Activated CD4-positive, alpha-beta T cell treated with anti-CD3 and anti-CD28 coated beads, Interleukin-2, Interleukin-4, amounts not matched to agents 100 ng/mL and 50 ng/mL, durations not matched to agents 16 hours and 8 hours (primary cell): ENCODE measurements around the gene OOEP.
A peak's percentile ranks its signal among the peaks of the same experiment; 100 is the strongest.

Source experiments
- DNase-seq: peaks from one replicate; pipeline ENCODE4 v3.0.0-alpha.2; 2020; ENCODE audit warnings: low spot score

Gene OOEP

DNA sequence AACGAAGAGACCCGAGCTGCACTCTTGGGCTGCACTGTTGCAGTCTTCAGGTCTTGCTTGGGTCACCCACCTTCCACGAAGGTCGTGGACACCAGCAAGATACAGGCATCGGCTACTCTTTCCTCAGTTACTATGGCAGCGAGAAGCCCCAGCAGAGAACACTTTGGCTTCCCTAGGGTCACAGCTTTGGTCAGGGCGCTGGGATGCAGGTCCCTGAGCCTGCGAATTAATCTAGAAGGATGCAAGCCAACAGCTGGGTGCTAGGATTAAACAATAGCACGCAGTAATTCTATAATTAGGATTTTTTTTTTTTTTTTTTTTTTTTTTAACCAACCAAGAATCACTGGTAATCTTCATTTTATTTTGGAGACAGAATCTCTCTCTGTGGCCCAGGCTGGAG lies 5.1 kb downstream of the OOEP start:
- no peak for DNase-seq

DNA sequence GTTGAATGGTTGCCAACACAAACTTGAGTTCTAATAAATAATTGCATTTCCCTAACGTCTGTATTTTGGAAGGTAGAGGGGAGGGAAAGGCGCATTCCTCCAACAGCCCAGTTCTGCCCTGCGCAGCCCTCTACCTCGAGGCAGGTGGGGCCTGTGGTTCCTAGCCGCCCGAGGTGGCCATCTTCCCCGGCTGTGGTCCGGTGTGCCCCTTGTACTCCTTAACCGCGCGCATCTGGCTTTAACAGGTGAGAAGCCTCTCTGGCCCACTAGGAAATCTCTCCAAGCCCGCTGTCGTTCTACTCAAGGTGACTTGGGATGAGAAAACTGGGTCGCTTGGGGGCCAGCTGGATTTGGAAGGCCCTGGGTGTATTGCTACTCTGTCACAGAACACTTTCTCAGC lies 5.6 kb downstream of the OOEP start:
- no peak for DNase-seq

DNA sequence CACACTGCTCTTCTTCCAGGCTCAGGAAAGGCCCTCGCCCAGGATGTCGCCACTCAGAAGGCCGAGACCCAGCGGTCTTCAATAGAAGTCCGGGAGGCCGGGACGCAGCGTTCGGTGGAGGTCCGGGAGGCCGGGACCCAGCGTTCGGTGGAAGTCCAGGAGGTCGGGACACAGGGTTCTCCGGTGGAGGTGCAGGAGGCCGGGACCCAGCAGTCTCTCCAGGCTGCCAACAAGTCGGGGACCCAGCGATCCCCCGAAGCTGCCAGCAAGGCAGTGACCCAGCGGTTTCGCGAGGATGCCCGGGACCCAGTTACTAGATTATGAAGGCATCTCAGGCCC lies 6.2 kb downstream of the OOEP start:
- DNase-seq = no peak

DNA sequence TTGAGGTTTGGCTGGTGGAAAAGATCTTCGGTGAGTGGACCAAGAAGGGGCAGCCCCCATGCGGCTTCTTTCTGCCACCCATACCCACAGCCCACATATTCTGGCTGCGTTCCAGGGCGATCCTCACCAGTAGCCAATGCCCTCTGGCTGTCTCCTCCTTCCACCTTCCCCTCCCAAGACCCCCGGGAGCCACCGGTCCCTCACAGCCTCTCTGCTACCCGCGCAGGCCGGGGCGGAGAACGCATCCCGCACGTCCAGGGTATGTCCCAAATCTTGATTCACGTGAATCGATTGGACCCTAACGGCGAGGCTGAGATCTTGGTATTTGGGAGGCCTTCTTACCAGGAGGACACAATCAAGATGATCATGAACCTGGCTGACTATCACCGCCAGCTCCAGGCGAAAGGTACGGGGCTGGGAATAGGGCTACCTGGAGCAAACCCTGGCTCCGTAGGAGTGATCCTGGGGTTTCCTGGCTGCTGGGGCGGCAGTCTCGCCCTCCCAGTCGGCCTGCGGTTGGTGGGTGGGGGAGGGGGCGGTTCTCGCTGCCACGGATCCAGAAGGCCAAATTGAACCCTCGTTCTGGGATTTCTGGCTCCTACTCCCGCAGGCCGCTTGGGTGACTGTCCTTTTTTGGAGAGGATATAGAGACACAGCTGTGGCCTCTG lies 6.7 kb downstream of the OOEP start:
- no peak for DNase-seq

DNA sequence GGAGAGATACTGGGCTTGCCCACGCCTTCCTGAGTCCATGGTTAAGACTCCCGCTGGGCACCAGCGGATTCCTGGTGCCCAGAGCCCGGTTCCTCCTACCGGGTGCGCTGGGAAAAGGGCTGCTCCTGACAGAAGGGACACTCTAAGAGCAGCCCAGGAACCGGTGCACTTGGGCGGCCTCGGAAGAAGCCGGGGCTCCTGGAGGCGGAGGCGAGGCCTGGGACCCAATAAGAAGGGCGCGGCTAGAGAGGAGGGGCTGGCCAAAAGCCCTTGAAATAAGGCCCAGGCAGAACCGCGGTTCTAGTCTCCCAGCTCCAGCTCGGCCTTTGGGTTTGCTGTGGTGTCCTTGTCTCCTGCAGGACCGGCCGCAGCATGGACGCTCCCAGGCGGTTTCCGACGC lies 7.3 kb downstream of the OOEP start, which contains the start of gene KHDC3L:
TSS of gene KHDC3L (plus strand) at position 301 of the 400 bp plus-strand sequence. CDS start at position 373, 72 bp downstream.
- DNase-seq = no peak

DNA sequence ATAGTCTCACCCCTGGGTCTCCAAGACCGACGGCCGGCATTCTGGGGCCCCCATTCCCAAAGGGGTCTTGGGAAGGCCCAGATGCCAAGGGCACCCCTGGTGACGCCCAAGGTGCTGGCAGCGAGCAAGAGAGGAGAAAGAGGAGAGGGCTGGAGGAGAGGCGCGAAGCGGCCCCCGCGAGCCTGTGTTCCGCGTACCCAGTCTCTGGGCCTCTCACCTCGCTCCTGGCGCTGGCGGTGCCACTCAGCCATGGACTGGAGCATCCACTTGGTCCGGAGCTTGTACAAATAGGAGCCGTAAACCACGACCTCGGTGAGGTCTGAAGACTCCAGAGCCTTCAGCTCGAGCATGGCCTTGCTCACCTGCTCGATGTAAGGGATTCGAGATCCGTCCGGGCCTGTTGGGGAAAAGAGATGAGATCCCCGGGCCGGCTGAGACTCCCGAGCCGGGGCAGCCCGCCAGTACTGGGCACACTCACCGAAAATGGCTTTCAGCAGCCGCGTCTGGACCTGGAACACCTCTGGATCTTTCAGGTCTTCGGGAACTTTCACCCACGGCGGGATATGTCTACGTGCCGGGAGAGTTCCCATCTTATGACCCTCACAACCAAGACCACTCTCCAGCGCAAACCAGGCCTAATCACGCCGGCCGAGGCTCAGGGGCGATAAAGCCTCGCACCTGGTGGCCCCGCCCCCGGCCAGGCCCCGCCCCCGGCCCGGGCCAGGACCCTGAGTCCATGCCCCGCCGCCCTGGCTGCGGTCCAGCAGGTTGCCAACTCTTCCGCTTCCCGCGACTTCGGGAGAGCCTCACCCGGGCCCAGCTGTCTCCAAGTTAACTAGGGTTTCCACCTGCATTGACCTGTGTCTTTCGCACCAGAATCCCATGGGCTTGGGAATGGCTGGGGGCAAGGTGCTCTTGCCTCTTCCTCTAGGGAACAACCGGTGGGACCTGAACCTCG lies 15.8 kb downstream of the OOEP start, which contains the start of gene DPPA5:
TSS of gene DPPA5 (minus strand) at position 641 of the 958 bp plus-strand sequence. CDS start at position 590, 51 bp downstream.
- no peak for DNase-seq

DNA sequence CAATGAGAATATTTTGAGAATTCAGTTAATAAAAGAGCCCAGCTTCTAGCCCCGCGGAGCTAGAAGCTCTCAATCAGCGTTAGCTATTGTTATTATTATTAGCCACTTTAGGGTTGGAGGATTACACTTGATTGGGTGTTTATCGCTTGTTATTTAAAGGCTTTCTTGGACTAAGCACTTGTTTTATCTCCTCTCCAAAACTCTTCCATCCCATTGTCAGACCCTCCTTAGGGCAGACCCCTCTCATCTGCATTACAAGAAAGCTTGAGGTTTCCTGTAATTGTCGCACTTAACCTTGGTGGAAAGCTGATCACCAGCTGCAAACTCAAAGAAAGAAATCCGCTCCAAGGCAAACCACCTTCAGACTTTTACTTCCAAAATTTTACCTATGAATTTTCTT lies 20.4 kb downstream of the OOEP start:
- DNase-seq = no peak

DNA sequence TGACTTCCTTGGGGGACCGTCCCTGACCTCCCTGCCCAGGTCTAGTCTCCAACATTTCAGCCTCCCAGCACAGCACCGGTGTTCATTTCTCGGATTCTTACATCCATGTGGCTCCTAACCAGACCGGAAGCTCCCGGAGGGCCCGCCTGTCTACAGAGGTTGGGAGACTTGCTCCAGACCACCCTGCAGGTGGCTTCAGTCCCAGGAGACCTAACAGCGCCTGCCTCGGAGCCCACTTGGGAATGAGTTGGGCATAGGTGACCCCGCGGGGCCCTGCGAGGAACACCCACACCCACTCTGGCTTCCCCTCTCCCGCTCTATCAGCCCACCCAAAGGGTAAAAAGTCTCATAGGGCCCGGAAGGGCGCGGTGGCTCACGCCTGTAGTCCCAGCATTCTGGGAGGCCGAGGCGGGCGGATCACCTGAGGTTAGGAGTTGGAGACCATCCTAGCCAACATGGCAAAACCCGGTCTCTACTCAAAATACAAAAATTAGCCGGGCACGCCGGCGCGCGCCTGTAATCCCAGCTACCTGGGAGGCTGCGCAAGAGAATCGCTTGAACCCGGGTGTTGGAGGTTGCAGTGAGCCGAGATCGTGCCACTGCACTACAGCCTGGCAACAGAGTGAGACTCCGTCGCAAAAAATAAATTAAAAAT lies 21.0 kb downstream of the OOEP start:
- DNase-seq = no peak

DNA sequence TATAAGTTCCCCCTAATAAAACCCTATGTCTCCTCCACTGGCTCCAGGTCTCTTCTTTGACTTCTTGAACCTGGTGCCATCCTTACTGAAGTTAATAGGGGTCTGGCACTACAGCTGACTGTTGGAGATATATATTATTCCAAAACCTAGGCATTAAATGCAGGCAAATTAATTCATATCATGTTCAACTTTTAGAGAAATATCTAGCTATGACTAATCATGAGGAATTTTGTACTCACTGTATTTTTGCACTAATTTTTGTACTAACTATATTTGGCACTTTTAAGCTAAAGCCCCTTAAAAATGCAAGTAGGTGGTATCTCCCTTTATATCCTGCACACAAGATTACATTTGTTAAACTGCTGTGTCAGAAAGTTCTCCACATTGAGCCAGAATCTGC lies 26.5 kb downstream of the OOEP start:
- no peak for DNase-seq

DNA sequence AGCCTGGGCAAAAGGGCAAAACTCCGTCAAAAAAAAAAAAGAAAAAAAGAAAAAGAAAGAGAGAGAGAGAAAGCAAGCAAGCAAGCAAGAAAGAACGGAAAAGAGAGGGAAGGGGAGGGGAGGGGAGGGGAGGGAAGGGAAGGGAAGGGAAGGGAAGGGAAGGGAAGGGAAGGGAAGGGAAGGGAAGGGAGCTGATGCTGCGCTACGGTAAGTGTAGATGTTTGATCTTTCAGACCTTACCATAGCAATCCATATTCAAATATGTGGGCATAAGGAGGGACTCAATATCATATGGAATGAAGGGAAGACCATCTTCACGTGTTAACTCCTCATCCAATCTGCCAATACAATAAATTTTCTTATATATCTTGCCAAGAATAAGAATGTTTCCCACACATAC lies 27.5 kb downstream of the OOEP start:
- no peak for DNase-seq

DNA sequence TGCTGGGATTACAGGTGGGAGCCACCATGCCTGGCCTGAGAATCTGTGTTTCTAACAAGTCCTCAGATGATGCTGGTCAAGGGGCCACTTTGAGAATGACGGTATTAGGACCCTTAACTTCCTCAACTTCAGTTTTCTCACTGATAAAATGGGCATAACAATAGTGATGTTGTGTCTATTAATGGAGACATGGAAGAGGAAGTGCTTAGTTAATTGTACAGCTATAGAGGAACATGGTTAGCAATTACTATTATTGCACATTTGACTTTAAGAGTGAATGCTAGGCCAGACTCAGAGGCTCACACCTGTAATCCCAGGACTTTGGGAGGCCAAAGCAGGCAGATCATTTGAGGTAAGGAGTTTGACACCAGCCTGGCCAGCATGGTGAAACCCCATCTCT lies 28.4 kb downstream of the OOEP start:
- no peak for DNase-seq

DNA sequence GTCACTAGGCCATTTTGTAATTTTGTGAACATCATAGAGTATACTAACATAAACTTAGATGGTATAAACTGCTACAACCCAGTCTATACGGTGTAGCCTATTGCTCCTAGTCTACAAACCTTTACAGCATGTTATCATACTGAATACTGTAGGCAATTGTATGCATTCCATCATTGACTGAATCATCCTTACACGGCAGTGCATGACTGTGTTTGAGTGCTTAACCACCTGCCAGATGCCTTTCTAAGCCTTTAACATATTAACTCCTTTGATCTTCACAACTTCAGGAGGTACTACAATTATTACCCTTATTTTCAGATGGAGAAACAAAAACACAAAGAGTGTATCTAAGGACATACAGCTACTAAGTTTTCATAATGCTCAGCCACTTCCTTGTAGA lies 29.6 kb downstream of the OOEP start:
- no peak for DNase-seq

DNA sequence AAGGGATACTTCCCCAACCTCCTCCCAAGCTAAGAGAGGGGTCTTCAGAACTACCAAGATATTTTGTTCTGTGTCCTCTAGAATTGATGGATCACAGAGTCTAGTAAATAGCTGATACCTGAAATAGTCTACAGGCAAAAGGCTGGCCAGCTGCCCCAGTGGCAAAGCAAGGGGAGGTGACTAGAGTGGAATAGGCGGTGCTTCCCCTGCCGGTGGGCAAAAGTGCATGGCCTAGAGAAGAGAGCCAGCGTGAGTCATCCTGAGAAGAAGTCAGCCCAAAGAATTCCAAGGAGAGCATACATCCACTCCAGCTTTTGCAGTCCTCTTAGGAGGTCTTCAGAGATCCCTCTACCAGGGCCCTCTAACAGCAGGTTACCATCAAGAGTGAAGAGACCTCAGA lies 30.4 kb downstream of the OOEP start:
- DNase-seq = no peak

DNA sequence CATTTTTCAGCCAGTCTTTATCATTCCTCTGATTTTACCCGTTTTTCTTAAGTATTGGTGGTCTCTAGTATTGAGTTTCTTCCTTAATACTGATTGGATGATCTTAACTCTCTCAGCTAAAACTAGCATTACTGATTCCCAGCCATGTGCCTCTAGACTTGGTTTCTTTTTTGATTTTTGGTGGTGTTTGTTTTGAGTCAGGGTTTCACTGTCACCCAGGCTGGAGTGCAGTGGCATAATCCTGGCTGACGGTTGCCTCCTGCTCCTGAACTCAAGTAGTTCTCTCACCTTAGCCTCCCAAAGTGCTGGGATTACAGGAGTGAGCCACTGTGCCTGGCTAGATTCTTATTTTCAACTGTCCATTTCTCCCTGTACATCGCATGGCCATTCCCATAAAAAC lies 40.5 kb downstream of the OOEP start:
- DNase-seq = peak; percentile 51

DNA sequence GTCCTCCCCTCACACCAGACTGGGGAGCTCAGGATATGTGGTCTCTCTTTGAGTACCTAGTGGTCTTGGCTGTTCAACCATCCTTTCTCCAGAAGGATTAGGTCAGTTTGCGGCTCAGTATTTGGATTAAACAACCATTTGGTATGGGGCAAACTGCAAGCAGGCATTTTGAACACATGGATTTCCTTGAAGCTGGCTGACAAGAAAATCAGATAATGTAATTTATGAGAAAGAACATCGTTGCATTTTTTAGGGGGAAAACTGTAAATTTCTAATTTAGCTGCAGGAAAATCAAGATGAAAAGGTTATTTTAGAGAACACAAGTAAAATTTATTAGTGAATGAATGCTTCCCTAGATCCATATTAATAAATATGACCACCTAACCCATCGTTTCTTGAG lies 40.9 kb downstream of the OOEP start:
- no peak for DNase-seq

DNA sequence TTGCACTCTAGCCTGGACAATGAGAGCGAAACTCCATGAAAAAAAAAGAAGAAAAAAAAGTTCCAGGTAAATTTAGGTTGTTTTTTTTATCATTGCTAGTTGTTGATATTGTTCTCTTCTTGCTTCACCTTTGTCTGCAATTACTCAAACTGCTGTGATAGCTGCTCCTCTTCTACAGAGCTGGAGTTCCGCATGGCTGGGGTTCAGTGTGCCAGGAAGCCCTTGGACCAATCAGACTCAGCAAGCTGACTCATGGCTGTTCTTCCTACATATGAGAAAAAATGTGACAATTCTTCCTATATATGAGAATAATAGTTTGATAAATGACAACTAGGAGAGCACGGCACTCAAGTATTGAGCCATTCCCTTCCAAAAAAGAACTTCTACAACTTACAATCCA lies 44.0 kb downstream of the OOEP start:
- no peak for DNase-seq

DNA sequence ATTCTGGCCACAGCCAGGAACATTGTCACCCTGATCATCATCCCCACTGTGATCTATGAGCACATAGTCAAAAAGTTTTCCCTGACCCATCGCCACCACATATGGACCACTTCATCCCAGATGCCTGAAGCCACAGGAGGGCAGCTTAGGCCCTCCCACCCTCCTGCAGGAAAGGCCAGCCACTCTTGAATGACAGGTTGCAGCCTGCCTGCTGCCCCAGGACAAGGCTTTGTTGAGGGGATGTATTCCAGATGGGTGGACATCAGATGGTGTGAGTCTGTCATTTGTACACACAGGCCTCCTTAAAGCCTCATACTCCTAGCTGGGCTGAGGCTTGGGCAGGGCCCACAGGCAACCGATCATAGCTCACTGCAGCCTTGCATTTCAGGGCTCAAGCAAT lies 46.4 kb downstream of the OOEP start:
- no peak for DNase-seq
